ENCODE results near the gene ACOXL. TPM values are rescaled to one million over a fixed set of nuclear protein-coding genes. Genes with fewer than 3 reads are reported as not detected.

The ACOXL gene
- total RNA-seq, 4 donors from 2014 or later = not detected

DNA sequence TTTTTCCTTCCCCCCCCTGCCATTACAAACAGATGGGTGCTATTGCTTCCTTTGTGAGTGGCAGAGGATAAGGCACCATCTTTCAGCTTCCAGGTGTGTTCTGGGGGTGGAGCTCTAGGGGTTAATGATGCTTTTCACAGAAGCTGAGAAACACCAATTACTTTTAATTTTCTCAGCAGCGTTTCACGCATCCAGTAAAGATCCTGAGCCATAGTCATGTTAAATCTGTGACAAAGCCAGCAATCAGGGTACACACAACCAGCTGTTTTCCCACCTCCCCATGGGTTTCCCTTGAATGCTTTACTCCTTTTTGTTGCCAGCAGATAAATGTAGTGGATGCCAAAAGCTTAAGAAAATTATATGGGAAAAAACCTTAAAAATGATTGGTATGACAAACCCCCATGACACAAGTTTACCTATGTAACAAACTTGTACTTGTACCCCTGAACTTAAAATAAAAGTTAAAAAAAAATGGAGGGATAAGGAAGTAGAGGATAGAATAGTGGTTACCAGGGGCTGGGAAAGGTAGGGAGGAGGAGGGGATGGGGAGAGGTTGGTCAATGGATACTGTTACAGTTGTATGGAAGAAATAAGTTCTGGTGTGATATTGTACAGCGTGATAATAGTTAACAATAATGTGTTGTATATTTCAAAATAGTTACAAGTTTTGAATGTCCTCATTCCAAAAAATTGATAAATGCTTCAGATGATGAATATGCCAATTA is 70.0 kb downstream of the ACOXL start:
- no peaks in the 10 kb centered on the region for H3K9me3 ChIP-seq
- peaks cover 0 to 55% (median 0%) of the 10 kb centered on the region in 4 donors for H3K27me3 ChIP-seq
- intact Hi-C loops (cut with DNase I) = no loop called here
- no peaks in the 10 kb centered on the region for H3K4me1 ChIP-seq
- no peak overlapping the region for H3K27ac ChIP-seq
- H3K36me3 ChIP-seq = no peaks in the 10 kb centered on the region
- TF ChIP-seq, protein P1, sequence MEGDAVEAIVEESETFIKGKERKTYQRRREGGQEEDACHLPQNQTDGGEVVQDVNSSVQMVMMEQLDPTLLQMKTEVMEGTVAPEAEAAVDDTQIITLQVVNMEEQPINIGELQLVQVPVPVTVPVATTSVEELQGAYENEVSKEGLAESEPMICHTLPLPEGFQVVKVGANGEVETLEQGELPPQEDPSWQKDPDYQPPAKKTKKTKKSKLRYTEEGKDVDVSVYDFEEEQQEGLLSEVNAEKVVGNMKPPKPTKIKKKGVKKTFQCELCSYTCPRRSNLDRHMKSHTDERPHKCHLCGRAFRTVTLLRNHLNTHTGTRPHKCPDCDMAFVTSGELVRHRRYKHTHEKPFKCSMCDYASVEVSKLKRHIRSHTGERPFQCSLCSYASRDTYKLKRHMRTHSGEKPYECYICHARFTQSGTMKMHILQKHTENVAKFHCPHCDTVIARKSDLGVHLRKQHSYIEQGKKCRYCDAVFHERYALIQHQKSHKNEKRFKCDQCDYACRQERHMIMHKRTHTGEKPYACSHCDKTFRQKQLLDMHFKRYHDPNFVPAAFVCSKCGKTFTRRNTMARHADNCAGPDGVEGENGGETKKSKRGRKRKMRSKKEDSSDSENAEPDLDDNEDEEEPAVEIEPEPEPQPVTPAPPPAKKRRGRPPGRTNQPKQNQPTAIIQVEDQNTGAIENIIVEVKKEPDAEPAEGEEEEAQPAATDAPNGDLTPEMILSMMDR (IDR thresholded peaks at IDR 0.05) = no peak
- no peak for TF ChIP-seq POLR2A (IDR thresholded peaks at IDR 0.05)
- no peak for DNase-seq
- WGBS, 2 donors = 64 to 88% methylated on average over 3 of the region's 3 CpGs
- H3K4me3 ChIP-seq = no peak overlapping the region

DNA sequence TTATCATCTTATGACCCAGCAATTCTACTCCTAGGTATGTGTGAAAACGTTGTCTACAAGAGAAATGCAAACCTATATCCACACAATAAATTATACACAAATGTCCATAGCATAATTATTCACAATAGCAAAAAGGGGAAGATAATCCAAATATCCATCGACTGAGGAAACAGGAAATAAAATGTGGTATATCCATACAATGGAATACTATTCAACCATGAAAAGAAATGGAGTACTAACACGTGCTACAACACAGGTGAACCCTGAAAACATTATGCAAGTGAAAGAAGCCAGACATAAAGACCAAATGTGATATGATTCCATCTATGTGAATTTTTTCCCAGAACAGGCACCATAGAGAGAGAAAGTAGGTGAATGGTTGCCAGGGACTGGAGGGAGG is 72.1 kb downstream of the ACOXL start:
- no peak for DNase-seq
- intact Hi-C loops (cut with DNase I) = no loop called here
- peaks cover 0 to 39% (median 0%) of the 10 kb centered on the region in 4 donors for H3K27me3 ChIP-seq
- no peak overlapping the region for H3K27ac ChIP-seq
- H3K4me1 ChIP-seq = no peaks in the 10 kb centered on the region
- H3K9me3 ChIP-seq = no peaks in the 10 kb centered on the region
- WGBS, 2 donors = 74 to 76% methylated on average over 3 of the region's 3 CpGs
- H3K4me3 ChIP-seq = no peak overlapping the region
- TF ChIP-seq, protein P1 (IDR thresholded peaks at IDR 0.05) = no peak
- no peak for TF ChIP-seq POLR2A (IDR thresholded peaks at IDR 0.05)
- no peaks in the 10 kb centered on the region for H3K36me3 ChIP-seq

DNA sequence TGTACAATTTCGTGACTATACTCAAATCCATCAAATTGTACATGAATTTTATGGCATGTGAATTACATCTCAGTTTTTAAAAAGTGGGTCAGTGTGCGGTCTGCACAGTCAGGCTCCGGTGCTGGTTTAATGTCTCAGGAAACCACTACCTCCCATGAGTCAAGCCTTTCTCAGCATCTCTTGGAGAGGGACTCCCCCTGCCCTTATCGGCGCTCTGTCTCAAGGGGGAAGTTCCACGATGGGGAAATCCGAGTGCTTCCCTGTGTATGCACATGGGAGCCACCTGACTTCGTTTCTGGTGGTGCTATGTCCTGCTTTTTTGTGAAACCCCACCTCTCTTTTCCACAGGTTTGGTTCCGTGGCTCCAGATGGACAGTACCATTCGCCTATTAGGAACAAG is 72.5 kb downstream of the ACOXL start:
- no peak overlapping the region for H3K27ac ChIP-seq
- H3K4me3 ChIP-seq = no peak overlapping the region
- no peaks in the 10 kb centered on the region for H3K9me3 ChIP-seq
- peaks cover 0 to 34% (median 0%) of the 10 kb centered on the region in 4 donors for H3K27me3 ChIP-seq
- H3K4me1 ChIP-seq = no peaks in the 10 kb centered on the region
- no peak for DNase-seq
- 49 to 57% methylated on average over 7 to 10 of the region's 10 CpGs for WGBS, 2 donors
- intact Hi-C loops (cut with DNase I) = no loop called here
- TF ChIP-seq, protein P1 (IDR thresholded peaks at IDR 0.05) = no peak
- no peak for TF ChIP-seq POLR2A (IDR thresholded peaks at IDR 0.05)
- H3K36me3 ChIP-seq = no peaks in the 10 kb centered on the region

DNA sequence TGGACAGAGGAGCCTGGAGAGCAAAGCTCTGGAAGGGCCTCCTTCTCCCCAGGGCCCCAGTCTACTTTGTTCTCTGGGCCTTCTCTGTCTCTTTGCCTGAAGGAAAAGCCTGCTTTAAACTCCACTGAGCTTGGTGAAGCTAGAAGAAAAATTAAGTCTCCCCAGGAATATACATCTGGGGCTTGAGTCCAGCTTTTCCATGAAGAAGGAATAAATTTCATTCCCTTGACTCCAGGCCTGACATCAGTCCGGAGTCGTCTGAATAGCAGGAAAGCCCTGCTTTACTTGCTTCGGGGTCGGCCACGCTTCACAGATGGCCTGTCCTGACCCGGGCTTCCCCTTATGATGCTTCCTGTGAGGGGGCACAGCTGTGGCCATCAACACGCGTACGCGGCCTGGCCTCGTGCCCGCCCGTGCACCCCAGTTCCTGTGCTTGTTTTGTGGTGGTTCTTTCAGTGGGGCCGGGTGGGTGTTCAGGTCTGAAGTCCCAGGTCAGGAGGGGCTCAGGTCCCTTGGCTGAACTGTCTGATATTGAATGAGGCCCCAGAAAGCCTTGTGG is 73.6 kb downstream of the ACOXL start:
- no peak for DNase-seq
- TF ChIP-seq, protein P1 (IDR thresholded peaks at IDR 0.05) = no peak
- TF ChIP-seq POLR2A (IDR thresholded peaks at IDR 0.05) = no peak
- Histone ChIP-seq H3K27me3 (peaks cover 0 to 24% (median 0%) of the 10 kb centered on the region in 4 donors), H3K4me3 (no peak overlapping the region), H3K27ac (no peak overlapping the region), H3K9me3 (no peaks in the 10 kb centered on the region), H3K4me1 (no peaks in the 10 kb centered on the region), H3K36me3 (no peaks in the 10 kb centered on the region)
- intact Hi-C loops (cut with DNase I) = no loop called here
- WGBS, 2 donors = 67% methylated on average over 13 of the region's 14 CpGs; no CpG with 5 or more reads in 1 of the 2 donors

DNA sequence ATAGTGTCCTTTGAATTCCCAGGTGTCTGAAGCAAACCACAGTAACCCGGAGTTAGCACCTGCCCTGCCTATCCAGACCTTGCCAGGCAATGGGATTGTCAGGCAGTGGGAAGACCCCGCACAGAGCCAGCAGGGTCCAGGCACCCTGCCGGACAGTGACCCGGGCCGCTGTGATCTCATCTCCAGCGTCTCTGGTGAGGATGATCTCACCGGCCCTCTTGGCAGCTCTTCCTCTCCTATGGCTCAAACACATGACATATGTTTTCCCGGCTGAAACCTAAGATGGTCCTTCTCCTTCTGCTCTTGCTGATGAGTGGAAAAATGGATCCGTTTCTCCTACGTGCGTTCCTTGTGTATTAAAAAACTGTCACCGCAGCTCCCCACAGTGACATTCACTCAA is 75.1 kb downstream of the ACOXL start:
- H3K9me3 ChIP-seq = no peaks in the 10 kb centered on the region
- no peaks in the 10 kb centered on the region for H3K36me3 ChIP-seq
- no peak overlapping the region for H3K4me3 ChIP-seq
- peaks cover 0 to 3% (median 0%) of the 10 kb centered on the region in 3 donors for H3K4me1 ChIP-seq
- no peak overlapping the region for H3K27ac ChIP-seq
- 50 to 57% methylated on average over 10 of the region's 12 CpGs for WGBS, 2 donors
- TF ChIP-seq POLR2A (IDR thresholded peaks at IDR 0.05) = no peak
- TF ChIP-seq, protein P1 (IDR thresholded peaks at IDR 0.05) = no peak
- intact Hi-C loops (cut with DNase I) = no loop called here
- peaks cover 0 to 17% (median 0%) of the 10 kb centered on the region in 4 donors for H3K27me3 ChIP-seq
- no peak for DNase-seq

Measured in esophagus squamous epithelium (tissue), 5 donors.